HEK293T (cell line): ENCODE data around the gene BRAT1.

Experiments
- ARNT ChIP-seq: fragments of 450-650 bp; IDR thresholded peaks from 2 replicates; pipeline ENCODE4 v1.6.1; 2017; ENCODE audit warnings: mild to moderate bottlenecking
- ELF4 ChIP-seq: fragments of 450-650 bp; IDR thresholded peaks from 2 replicates; pipeline ENCODE4 v1.6.1; 2017; ENCODE audit warnings: antibody characterized with exemption
- FOXM1 ChIP-seq: fragments of 450-650 bp; IDR thresholded peaks from 2 replicates; pipeline ENCODE4 v1.6.1; 2017; ENCODE audit warnings: mild to moderate bottlenecking, borderline replicate concordance
- L3MBTL2 ChIP-seq: fragments of 450-650 bp; conservative IDR thresholded peaks from 2 replicates; pipeline ENCODE4 v1.6.1; 2016; ENCODE audit warnings: mild to moderate bottlenecking
- NFRKB ChIP-seq: fragments of 450-650 bp; IDR thresholded peaks from 2 replicates; pipeline ENCODE4 v1.6.1; 2016; ENCODE audit warnings: mild to moderate bottlenecking, moderate library complexity
- SUZ12 ChIP-seq: fragments of 450-650 bp; IDR thresholded peaks from 2 replicates; pipeline ENCODE4 v1.6.1; 2016; ENCODE audit warnings: mild to moderate bottlenecking
- TARDBP ChIP-seq: fragments of 450-650 bp; IDR thresholded peaks from 2 replicates; pipeline ENCODE4 v1.6.1; 2016
- ZNF384 ChIP-seq: fragments of 450-650 bp; IDR thresholded peaks from 2 replicates; pipeline ENCODE4 v1.6.1; 2016
- TF ChIP-seq, protein P1 (sequence below): fragments of 450-650 bp; IDR thresholded peaks from 2 replicates; pipeline ENCODE4 v1.6.1; 2016

DNA sequence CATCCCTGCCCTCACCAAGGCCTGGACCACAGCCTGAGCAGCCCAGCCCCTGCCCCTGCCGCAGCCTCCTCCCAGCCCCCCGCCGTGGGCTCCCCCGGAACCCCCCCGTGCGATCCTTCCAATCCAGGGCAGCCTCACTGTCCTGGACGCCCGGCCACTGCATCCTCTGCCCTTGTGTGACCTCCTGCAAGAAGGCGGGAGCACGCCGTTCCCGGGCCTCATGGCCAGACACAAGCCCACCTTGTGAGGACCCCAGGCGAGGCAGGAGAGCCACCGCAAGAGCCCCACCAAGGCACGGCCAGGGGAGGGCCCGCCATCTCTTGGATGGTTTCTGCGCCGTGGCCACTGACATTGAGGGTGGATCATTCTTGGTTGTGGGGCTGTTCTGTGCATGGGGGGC lies 43.6 kb downstream of the BRAT1 start:
- TF ChIP-seq, protein P1, sequence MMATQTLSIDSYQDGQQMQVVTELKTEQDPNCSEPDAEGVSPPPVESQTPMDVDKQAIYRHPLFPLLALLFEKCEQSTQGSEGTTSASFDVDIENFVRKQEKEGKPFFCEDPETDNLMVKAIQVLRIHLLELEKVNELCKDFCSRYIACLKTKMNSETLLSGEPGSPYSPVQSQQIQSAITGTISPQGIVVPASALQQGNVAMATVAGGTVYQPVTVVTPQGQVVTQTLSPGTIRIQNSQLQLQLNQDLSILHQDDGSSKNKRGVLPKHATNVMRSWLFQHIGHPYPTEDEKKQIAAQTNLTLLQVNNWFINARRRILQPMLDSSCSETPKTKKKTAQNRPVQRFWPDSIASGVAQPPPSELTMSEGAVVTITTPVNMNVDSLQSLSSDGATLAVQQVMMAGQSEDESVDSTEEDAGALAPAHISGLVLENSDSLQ = no peak
- TF ChIP-seq NFRKB (no peak), L3MBTL2 (no peak), FOXM1 (no peak), ARNT (no peak), ELF4 (no peak), SUZ12 (no peak), ZNF384 (no peak), TARDBP (no peak)
